ENCODE measurements around the gene SDK1. TPM values are rescaled to one million over a fixed set of nuclear protein-coding genes. Genes with fewer than 3 reads are reported as not detected.

SDK1 gene
- total RNA-seq, 6 experiments from 2014 or later: not detected

DNA sequence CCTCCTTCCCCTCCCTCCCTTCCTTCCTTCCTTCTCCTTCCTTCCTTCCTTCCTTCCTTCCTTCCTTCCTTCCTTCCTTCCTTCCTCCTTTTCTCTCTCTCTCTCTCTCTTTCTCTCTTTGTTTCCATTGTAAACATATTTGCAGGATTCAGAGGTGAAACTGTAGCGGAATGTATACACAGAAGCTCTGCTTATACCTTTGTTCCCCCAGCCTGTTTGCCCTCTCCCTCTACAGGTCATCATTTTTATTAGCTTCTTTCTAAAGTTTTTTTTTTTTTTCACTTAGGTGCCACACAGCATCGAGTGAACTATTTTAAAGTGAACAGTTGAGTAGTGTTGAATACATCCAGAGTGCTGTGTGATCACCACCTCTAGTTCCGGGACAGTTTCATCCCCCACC is 20.7 kb downstream of the SDK1 start:
- Mint-ChIP-seq H3K4me1 (ENCODE audit: low read depth) (no peaks in the 10 kb centered on the region), H3K36me3 (ENCODE audit: low read depth) (no peaks in the 10 kb centered on the region; the same call in 1 of the 2 replicates), H3K27ac (no peak overlapping the region), H3K4me3 (no peak overlapping the region), H3K9me3 (peaks cover 46% of the 10 kb centered on the region), H3K27me3 (ENCODE audit: insufficient read depth) (peaks cover 2% of the 10 kb centered on the region; the same call in 1 of the 2 replicates)
- TF ChIP-seq, protein P1, sequence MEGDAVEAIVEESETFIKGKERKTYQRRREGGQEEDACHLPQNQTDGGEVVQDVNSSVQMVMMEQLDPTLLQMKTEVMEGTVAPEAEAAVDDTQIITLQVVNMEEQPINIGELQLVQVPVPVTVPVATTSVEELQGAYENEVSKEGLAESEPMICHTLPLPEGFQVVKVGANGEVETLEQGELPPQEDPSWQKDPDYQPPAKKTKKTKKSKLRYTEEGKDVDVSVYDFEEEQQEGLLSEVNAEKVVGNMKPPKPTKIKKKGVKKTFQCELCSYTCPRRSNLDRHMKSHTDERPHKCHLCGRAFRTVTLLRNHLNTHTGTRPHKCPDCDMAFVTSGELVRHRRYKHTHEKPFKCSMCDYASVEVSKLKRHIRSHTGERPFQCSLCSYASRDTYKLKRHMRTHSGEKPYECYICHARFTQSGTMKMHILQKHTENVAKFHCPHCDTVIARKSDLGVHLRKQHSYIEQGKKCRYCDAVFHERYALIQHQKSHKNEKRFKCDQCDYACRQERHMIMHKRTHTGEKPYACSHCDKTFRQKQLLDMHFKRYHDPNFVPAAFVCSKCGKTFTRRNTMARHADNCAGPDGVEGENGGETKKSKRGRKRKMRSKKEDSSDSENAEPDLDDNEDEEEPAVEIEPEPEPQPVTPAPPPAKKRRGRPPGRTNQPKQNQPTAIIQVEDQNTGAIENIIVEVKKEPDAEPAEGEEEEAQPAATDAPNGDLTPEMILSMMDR (IDR thresholded peaks at IDR 0.05): no peak
- no peak for DNase-seq

DNA sequence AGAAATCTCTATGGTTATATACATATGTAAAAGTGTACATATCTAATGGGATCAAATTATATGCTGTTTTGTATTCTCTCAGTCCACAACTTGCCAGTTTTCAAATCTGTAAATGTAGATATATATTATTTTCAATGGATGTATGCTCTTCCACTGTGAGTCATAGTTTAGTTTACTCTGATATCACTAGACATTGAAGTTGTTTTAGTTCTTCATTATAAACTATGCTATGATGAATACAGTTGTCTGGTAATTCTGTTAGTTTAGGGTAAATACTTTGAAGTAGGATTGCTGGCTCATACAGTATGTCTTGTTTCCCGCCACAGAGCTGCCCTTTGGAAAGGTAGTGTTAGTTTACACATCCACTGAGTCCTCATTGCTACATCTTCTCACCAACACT is 25.2 kb downstream of the SDK1 start:
- H3K9me3 Mint-ChIP-seq: peaks cover 38% of the 10 kb centered on the region
- no peaks in the 10 kb centered on the region; the same call in 1 of the 2 replicates for H3K36me3 Mint-ChIP-seq (ENCODE audit: low read depth)
- no peak overlapping the region for H3K4me3 Mint-ChIP-seq
- no peaks in the 10 kb centered on the region for H3K27me3 Mint-ChIP-seq (ENCODE audit: insufficient read depth)
- H3K27ac Mint-ChIP-seq: no peak overlapping the region
- H3K4me1 Mint-ChIP-seq (ENCODE audit: low read depth): no peaks in the 10 kb centered on the region
- TF ChIP-seq, protein P1 (IDR thresholded peaks at IDR 0.05): no peak
- DNase-seq: no peak

DNA sequence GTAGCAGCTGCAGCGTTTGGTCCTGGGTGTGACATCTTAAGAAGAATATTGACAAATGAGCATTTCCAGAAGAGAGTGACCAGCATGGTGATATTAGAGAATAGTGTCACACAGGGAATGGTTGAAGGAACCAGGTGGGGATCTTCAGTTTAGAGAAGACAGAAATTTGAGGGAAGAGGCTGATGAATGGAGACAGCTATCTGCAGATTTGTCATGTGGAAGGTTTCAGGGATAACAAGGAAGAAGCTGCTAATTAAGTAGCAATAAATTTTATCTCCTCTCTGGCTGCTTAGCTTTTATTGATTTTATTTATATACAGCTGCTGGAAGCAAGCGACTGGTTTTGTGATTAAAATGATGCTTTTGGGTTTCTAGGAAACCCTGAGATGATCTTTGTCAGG is 26.0 kb downstream of the SDK1 start:
- H3K4me1 Mint-ChIP-seq (ENCODE audit: low read depth): no peaks in the 10 kb centered on the region
- H3K36me3 Mint-ChIP-seq (ENCODE audit: low read depth): no peaks in the 10 kb centered on the region; the same call in 1 of the 2 replicates
- DNase-seq: no peak
- H3K4me3 Mint-ChIP-seq: no peak overlapping the region
- H3K9me3 Mint-ChIP-seq: peaks cover 31% of the 10 kb centered on the region
- TF ChIP-seq, protein P1 (IDR thresholded peaks at IDR 0.05): no peak
- no peaks in the 10 kb centered on the region for H3K27me3 Mint-ChIP-seq (ENCODE audit: insufficient read depth)
- no peak overlapping the region for H3K27ac Mint-ChIP-seq

DNA sequence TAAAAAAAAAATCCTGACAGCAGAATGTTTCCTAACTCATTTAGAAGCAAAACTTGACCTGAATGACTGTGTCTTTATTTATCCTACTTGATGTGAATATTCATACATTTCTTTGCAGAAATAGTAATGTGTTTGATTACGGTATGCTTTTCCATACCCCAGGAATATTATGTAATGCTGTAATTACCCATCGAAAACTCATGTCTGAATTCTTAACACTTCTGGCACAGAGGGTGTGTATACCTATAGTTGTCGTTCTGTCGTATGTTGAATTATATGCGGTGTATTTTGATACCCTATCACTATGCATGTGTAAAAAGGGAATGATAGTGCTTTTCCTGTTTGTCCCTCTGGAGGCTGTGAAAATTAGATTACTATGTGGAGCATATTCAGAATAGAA is 26.6 kb downstream of the SDK1 start:
- Mint-ChIP-seq H3K4me1 (ENCODE audit: low read depth) (no peaks in the 10 kb centered on the region), H3K4me3 (no peak overlapping the region), H3K9me3 (peaks cover 29% of the 10 kb centered on the region), H3K27ac (no peak overlapping the region), H3K27me3 (ENCODE audit: insufficient read depth) (no peaks in the 10 kb centered on the region), H3K36me3 (ENCODE audit: low read depth) (no peaks in the 10 kb centered on the region; the same call in 1 of the 2 replicates)
- no peak for DNase-seq
- TF ChIP-seq, protein P1 (IDR thresholded peaks at IDR 0.05): no peak

DNA sequence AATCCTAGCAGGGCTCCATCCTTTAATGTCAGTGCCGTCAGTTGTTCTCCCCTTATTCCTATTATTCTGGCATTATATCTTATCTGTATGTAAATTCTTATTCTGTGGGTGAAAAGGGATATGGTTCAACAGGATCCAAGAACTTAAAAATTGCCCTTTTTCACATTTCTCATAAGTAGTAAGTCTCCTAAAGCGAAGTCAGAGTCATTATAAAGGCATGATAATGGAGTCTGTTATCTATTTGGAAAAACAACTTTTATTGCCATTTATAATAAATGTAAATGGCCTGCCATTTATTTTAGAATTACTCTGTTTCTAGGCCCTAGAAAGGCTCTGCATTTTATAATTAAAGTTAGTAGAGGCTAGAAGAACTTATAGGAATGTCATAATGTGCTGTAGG is 31.3 kb downstream of the SDK1 start:
- TF ChIP-seq, protein P1 (IDR thresholded peaks at IDR 0.05): no peak
- Mint-ChIP-seq H3K9me3 (peaks cover 51% of the 10 kb centered on the region), H3K4me1 (ENCODE audit: low read depth) (no peaks in the 10 kb centered on the region), H3K27me3 (ENCODE audit: insufficient read depth) (no peaks in the 10 kb centered on the region; the same call in 1 of the 2 replicates), H3K36me3 (ENCODE audit: low read depth) (0 out of 2 replicates have a peak, but pooled peaks cover 4% of the 10 kb centered on the region), H3K4me3 (no peak overlapping the region), H3K27ac (no peak overlapping the region)
- DNase-seq: no peak

DNA sequence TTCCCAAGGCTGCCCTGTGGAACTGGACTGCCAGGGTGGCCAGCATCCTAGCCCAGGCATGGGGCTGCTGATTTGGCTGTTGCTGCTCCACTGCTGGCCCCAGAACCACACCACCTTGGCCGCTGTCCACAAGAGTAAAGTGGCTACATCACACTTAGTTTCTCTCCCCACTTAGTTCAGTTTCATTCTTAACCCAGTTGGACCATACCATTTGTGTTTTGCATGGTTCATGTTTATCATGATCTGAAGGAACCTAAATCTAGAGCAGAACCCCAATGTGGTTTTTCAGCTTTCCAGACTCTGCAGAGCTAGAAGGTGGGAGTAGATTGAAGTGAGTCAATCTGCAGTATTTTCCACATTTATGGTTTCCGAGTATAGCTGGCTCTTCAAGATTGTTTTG is 32.8 kb downstream of the SDK1 start:
- no peaks in the 10 kb centered on the region for H3K4me1 Mint-ChIP-seq (ENCODE audit: low read depth)
- TF ChIP-seq, protein P1 (IDR thresholded peaks at IDR 0.05): no peak
- H3K27me3 Mint-ChIP-seq (ENCODE audit: insufficient read depth): no peaks in the 10 kb centered on the region; the same call in 1 of the 2 replicates
- no peak overlapping the region for H3K27ac Mint-ChIP-seq
- DNase-seq: no peak
- H3K4me3 Mint-ChIP-seq: no peak overlapping the region
- H3K36me3 Mint-ChIP-seq (ENCODE audit: low read depth): 0 out of 2 replicates have a peak, but pooled peaks cover 4% of the 10 kb centered on the region
- peaks cover 64% of the 10 kb centered on the region for H3K9me3 Mint-ChIP-seq
